GM11168 (cell line): ENCODE measurements around the gene TECPR2.
"Not testable (repeated sequence)": the region's sequence is repeated elsewhere in the genome, so short reads cannot be mapped to it uniquely, and the experiment has no call there.

Experiments
- in situ Hi-C: fragments of 300-500 bp; cut with MboI; formaldehyde crosslinking; loops from one replicate; pipeline ENCODE4 v1.12.0; 2022; ENCODE audit warnings: low sequenced_read_pairs; ENCODE audit not compliant: unreplicated experiment

Gene TECPR2

DNA sequence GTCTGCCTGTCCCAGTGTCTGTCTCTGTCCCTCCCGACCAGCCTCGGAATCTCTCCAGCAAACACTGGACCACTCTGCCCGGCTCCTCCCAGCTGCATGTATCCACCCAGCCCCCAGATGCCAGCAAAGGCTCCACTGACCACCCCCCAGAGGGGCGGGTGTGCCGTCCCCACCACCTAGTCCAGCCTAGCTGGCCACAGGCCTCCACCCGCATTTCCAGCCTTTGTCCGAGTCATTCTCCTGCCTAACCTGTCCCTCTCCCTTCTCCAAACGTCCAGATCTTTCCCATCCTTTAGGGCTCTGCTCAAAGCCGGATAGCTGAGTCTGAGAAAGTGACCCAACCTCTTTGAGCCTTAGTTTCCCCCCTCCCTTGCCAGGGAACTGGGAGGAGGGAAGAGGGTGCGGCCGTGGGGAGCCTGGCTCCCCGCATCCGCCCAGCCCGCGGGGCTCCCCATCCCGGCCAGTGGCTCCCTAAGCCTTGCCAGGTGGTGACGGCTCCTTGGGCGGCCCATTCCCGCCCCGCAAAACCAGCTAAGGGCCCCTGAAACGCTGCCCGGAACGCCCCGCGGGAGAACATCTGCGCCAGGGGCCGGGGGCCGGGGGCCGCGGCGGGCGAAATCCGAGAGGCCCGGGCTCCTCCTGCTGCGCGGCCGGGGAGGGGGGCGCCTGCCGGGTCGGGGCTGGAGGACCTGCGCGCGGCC lies 181.5 kb downstream of the TECPR2 start:
- in situ Hi-C loops, result no loop called here

DNA sequence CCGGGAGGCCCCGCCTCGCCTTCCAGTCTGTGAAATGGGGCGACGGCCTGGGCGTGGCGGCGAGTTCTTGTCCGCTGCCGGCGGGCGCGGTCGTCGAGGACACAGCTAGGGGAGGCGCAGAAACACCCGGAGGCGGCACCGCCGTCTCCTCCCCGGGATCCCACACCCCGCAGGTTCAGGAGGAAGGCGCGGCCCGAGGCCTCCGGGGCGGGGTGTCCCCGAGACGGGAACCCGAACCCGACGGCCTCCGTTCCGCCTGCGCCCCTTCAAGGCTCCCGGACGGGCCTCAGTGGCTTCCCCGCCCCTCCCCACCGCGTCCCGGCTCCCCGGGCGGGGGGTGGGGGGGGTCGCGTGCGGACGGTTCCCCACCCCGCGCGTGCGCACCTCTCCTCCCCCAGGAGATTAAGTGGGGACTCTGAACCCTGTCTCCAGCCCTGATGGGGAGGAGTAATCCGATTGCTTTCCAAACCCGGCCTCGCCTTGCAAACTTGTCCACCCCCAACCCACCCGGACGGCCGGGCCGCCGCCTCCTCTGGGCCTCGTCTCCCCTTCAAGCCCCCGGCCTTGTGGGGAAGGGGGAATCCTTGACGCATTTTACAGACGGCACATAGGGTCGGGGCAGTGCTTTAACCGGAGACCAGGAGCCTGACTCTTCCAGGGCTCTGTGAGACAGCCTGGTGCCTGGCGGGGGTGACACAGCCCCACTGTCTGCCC lies 182.2 kb downstream of the TECPR2 start:
- in situ Hi-C loops, result no loop called here

DNA sequence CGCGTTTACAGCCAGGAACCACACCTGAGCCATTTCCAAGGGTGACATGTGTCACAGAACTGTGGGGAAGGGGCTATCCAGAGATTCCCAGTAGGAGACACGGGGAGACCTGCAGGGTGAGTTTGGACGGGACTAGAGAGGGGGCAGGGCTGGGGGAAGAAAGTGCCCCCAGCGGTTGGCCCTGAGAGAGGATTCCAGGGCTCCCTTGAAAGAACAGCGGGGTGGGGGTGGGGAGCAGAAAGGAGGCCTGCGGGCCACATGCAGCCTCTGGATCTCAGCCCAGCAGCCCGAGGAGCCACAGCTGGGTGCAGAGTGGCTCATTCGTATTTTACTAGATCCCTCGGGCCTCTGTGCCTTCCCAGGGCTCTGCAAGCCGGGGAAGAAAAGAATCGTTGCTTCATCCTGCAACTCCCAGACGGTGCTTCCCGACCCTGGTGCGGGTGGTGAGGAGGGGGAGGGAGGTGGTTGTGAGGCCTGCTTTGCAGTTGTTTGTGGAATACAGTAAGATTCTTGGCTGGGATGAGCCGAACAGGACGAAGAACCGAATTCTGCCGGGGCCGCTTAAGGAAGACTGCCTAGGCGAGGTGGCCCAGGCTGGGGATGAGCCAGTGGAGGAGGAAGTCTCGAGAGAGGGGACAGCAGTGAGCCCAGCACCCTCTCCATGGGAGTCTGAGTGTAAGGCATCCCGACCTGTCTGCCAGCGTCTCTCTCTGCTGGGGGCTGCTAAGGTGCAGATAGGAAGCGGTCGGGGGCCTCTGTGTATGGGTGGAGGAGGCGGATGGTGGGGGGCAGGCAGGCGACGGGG lies 182.9 kb downstream of the TECPR2 start:
- in situ Hi-C loops, result no loop called here

DNA sequence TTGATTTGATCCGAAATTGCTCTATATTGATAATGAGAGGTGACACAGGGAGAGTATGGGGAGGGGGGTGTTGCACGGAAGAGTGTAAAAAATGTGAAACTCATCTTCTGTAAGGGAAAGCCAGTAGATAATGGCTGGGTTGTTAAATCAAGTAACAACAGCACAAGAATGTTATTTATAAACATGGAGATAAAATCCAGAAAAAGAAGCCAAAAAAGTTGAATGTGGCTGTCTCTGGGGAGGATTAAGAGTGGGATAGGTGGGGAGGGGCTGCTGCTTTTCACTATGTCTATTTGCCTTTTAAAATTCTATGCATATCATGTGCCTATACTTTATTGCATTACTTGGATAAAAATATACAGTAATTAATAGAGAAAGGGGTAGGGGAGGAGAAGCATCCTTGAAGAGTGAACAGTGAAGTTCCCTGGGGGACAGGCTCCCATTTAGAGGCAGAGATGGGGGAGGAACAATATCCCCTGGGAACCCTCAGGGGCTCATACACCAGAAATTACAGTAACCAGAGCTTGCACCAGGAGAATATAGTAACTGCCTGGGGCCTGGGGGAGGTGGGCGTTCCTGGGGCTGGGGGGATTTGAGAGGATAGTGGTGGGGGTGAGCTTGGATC lies 186.0 kb downstream of the TECPR2 start:
- in situ Hi-C loops, result no loop called here

DNA sequence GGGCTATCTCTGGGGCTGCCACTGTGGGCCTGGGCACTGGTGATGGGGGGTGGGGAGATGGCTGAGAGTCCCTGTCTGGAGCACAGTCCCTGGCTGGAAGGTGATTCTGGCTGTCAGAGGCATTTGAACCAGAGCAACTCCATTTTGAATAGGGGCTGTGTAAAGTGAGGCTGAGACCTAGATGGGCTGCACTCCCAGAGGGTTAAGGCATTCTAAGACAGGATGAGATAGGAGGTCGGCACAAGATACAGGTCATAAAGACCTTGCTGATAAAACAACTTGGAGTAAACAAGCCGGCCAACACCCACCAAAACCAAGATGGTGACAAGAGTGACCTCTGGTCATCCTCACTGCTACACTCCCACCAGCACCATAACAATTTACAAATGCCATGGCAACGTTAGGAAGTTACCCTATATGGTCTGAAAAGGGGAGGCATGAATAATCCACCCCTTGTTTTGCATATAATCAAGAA lies 188.2 kb downstream of the TECPR2 start:
- in situ Hi-C loops, result not testable (repeated sequence)
